Measurements from ENCODE around the gene AOX1. TPM values are rescaled to one million over a fixed set of nuclear protein-coding genes. Genes with fewer than 3 reads are reported as not detected.

AOX1 gene
- polyA plus RNA-seq, 1 of the 3 experiments (the other 2 are of a cell fraction), result 3.3 TPM

DNA sequence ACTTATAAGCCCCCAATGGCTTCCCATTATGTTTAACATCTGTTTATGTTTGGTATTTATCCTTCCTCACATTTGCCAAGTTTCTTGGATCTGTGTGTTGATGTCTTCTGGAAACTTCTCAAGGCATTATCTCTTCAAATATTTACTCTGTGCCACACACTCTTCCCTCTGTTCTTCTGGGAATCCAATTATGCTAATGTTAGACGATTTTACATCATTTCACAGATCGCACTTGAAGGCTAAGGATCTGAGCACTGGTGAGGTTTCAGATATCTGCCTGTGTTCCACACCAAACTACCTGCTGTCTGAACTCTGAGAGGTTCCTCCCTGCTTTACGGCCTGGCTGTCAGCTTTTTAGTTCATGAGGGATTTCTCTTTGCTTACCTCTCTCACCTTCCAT is 10.1 kb downstream of the AOX1 start:
- ChIA-PET POLR2A (no interaction called here), CTCF (interaction anchor here (1.0 kb wide), 1 partner anchor 9 kb away, joined by 3 read pairs; no protein-coding TSS in a partner anchor)
- Histone ChIP-seq H3K9ac (no peak overlapping the region), H2AFZ (ENCODE audit: low read depth) (no peak overlapping the region), H3K4me3 (ENCODE audit: low read depth in 2 of 2, low read length in 1 of 2) (no peak overlapping the region), H3K27ac (ENCODE audit: low read depth in 2 of 2, low read length in 1 of 2) (no peak overlapping the region), H3K9me3 (no peaks in the 10 kb centered on the region), H3F3A (replicated peaks; ENCODE audit: insufficient read depth) (no peaks in the 10 kb centered on the region), H3K4me2 (no peak overlapping the region), H4K20me1 (ENCODE audit: insufficient read depth) (no peaks in the 10 kb centered on the region), H3K9me2 (no peaks in the 10 kb centered on the region), H3K27me3 (ENCODE audit: insufficient read depth) (no peaks in the 10 kb centered on the region), H3K36me3 (replicated peaks in 1 of 2; ENCODE audit: control insufficient read depth in 1 of 2, insufficient read depth in 2 of 2, low read length in 1 of 2) (no peaks in the 10 kb centered on the region), H3K4me1 (ENCODE audit: control insufficient read depth in 1 of 2, insufficient read depth in 2 of 2, low read depth in 1 of 2, low read length in 1 of 2) (peaks cover 0 to 9% of the 10 kb centered on the region in 2 experiments; a peak in 1 of 4 replicates), H3K79me2 (ENCODE audit: insufficient read depth) (no peaks in the 10 kb centered on the region)
- TF ChIP-seq JUND (IDR thresholded peaks at IDR 0.05), result no peak
- 41% methylated on average over 3 of the region's 3 CpGs for WGBS (ENCODE audit: low lambda C conversion rate)
- DNase-seq, result no peak

DNA sequence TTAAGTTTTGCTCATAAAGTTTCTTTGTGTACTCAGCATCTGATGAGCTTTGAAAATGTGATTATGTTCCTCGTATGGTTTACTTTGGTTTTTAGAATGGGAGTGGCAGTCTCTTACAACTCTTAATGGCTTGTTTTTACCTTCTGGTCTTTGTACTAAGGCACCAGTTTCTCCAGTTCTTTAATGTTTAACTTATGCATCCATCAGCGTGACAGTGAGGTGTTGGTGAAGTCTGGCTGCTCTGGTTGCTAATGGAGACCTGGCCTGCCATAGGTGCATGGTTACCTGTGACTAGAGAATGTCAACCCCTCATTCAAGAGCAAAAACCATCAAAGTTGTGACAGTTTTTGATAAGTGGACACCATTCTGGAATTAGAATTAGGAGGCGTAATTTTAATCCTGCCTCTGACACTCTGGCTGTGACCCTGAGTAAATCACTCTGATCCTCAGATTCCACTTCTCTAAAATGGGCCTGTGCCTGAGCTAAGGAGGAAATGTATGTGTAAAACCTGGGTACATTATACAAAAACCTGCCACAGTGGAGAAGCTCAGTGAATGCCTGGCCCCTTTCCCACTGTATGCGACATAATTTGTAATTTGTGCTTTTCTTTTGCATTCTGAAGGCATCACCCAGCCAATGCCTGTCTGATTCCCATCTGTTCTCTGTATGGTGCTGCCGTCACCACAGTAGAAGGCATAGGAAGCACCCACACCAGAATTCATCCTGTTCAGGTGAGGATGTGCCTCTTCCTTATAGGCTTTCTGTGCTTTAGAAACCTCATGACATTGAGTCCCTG is 11.2 kb downstream of the AOX1 start:
- Histone ChIP-seq H2AFZ (ENCODE audit: low read depth) (no peak overlapping the region), H3K36me3 (replicated peaks in 1 of 2; ENCODE audit: control insufficient read depth in 1 of 2, insufficient read depth in 2 of 2, low read length in 1 of 2) (no peaks in the 10 kb centered on the region), H3K4me3 (ENCODE audit: low read depth in 2 of 2, low read length in 1 of 2) (no peak overlapping the region), H4K20me1 (ENCODE audit: insufficient read depth) (no peaks in the 10 kb centered on the region), H3K4me1 (ENCODE audit: control insufficient read depth in 1 of 2, insufficient read depth in 2 of 2, low read depth in 1 of 2, low read length in 1 of 2) (peaks cover 0 to 9% of the 10 kb centered on the region in 2 experiments; a peak in 1 of 4 replicates), H3F3A (replicated peaks; ENCODE audit: insufficient read depth) (no peaks in the 10 kb centered on the region), H3K4me2 (no peak overlapping the region), H3K27me3 (ENCODE audit: insufficient read depth) (no peaks in the 10 kb centered on the region), H3K9me2 (no peaks in the 10 kb centered on the region), H3K9me3 (no peaks in the 10 kb centered on the region), H3K9ac (no peak overlapping the region), H3K27ac (ENCODE audit: low read depth in 2 of 2, low read length in 1 of 2) (no peak overlapping the region), H3K79me2 (ENCODE audit: insufficient read depth) (no peaks in the 10 kb centered on the region)
- DNase-seq, result no peak
- ChIA-PET CTCF (interaction anchor here (0.6 to 1.0 kb wide), 2 partner anchors 10 to 611 kb away, joined by 3 read pairs; no protein-coding TSS in a partner anchor), POLR2A (no interaction called here)
- TF ChIP-seq GABPA (IDR thresholded peaks at IDR 0.05; ENCODE audit: low read depth) (no peak), RFX5 (IDR thresholded peaks at IDR 0.05; ENCODE audit: low read length) (no peak), SMC3 (IDR thresholded peaks at IDR 0.05; ENCODE audit: low read depth, low read length) (no peak), MEF2A (IDR thresholded peaks at IDR 0.05; ENCODE audit: borderline replicate concordance, low read depth) (no peak), CHD2 (IDR thresholded peaks at IDR 0.05; ENCODE audit: low read length, partially characterized antibody) (no peak), FOSL2 (IDR thresholded peaks at IDR 0.05; ENCODE audit: borderline replicate concordance, low read depth) (no peak), EP300 (IDR thresholded peaks at IDR 0.05; ENCODE audit: borderline replicate concordance in 1 of 2, low read depth in 1 of 2, low read length in 1 of 2) (no peak), TEAD4 (IDR thresholded peaks at IDR 0.05; ENCODE audit: borderline replicate concordance, insufficient read depth) (no peak), NRF1 (IDR thresholded peaks at IDR 0.05; ENCODE audit: low read depth, low read length) (no peak), RXRA (IDR thresholded peaks at IDR 0.05; ENCODE audit: borderline replicate concordance, low read depth) (no peak), GATA2 (CRISPR knock-in tag; IDR thresholded peaks at IDR 0.05) (no peak), SIN3A (IDR thresholded peaks at IDR 0.05; ENCODE audit: borderline replicate concordance, low read depth, low read length) (no peak), FOXM1 (IDR thresholded peaks at IDR 0.05; ENCODE audit: low read depth) (no peak), FOXJ3 (CRISPR knock-in tag; IDR thresholded peaks at IDR 0.05) (no peak), RCOR1 (IDR thresholded peaks at IDR 0.05; ENCODE audit: low read length) (no peak)
- TF ChIP-seq, protein P1, sequence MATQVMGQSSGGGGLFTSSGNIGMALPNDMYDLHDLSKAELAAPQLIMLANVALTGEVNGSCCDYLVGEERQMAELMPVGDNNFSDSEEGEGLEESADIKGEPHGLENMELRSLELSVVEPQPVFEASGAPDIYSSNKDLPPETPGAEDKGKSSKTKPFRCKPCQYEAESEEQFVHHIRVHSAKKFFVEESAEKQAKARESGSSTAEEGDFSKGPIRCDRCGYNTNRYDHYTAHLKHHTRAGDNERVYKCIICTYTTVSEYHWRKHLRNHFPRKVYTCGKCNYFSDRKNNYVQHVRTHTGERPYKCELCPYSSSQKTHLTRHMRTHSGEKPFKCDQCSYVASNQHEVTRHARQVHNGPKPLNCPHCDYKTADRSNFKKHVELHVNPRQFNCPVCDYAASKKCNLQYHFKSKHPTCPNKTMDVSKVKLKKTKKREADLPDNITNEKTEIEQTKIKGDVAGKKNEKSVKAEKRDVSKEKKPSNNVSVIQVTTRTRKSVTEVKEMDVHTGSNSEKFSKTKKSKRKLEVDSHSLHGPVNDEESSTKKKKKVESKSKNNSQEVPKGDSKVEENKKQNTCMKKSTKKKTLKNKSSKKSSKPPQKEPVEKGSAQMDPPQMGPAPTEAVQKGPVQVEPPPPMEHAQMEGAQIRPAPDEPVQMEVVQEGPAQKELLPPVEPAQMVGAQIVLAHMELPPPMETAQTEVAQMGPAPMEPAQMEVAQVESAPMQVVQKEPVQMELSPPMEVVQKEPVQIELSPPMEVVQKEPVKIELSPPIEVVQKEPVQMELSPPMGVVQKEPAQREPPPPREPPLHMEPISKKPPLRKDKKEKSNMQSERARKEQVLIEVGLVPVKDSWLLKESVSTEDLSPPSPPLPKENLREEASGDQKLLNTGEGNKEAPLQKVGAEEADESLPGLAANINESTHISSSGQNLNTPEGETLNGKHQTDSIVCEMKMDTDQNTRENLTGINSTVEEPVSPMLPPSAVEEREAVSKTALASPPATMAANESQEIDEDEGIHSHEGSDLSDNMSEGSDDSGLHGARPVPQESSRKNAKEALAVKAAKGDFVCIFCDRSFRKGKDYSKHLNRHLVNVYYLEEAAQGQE (IDR thresholded peaks at IDR 0.05; ENCODE audit: low read depth, low read length), result no peak
- TF ChIP-seq, protein P2, sequence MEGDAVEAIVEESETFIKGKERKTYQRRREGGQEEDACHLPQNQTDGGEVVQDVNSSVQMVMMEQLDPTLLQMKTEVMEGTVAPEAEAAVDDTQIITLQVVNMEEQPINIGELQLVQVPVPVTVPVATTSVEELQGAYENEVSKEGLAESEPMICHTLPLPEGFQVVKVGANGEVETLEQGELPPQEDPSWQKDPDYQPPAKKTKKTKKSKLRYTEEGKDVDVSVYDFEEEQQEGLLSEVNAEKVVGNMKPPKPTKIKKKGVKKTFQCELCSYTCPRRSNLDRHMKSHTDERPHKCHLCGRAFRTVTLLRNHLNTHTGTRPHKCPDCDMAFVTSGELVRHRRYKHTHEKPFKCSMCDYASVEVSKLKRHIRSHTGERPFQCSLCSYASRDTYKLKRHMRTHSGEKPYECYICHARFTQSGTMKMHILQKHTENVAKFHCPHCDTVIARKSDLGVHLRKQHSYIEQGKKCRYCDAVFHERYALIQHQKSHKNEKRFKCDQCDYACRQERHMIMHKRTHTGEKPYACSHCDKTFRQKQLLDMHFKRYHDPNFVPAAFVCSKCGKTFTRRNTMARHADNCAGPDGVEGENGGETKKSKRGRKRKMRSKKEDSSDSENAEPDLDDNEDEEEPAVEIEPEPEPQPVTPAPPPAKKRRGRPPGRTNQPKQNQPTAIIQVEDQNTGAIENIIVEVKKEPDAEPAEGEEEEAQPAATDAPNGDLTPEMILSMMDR (IDR thresholded peaks at IDR 0.05), result no peak
- TF ChIP-seq, protein P3, sequence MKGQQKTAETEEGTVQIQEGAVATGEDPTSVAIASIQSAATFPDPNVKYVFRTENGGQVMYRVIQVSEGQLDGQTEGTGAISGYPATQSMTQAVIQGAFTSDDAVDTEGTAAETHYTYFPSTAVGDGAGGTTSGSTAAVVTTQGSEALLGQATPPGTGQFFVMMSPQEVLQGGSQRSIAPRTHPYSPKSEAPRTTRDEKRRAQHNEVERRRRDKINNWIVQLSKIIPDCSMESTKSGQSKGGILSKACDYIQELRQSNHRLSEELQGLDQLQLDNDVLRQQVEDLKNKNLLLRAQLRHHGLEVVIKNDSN (IDR thresholded peaks at IDR 0.05; ENCODE audit: borderline replicate concordance, low read depth), result no peak
- 64% methylated on average over 5 of the region's 5 CpGs for WGBS (ENCODE audit: low lambda C conversion rate)
